H1 (cell line): Measurements from ENCODE around the gene CHST12. TPM values are rescaled to one million over a fixed set of nuclear protein-coding genes. Genes with fewer than 3 reads are reported as not detected.

ENCODE experiments used
- CTCF ChIA-PET: fragments of 300-600 bp; sonication (Branson Sonifier 250); formaldehyde crosslinking; loops from one replicate; lab custom pipeline; 2021; ENCODE audit not compliant: partially characterized antibody; lab: Charles Lee
- POLR2A ChIA-PET: fragments of 300-600 bp; sonication (Branson Sonifier 250); formaldehyde crosslinking; loops from one replicate; lab custom pipeline; 2021; ENCODE audit warnings: inconsistent platforms; ENCODE audit not compliant: partially characterized antibody; lab: Charles Lee
- DNase-seq, 2 experiments: peaks; one replicate each; pipeline versions ENCODE4 v3.0.0 to v3.0.0-alpha.2; 2010 to 2022; ENCODE audit warnings: low spot score in 2 of 2, low read depth in 1 of 2, mixed read lengths in 1 of 2
- FAIRE-seq: peaks from 2 replicates; lab custom pipeline; 2011; peaks lifted over from hg19 to GRCh38; lab: Jason Lieb, UNC
- H2AFZ ChIP-seq: 2 replicates; pipeline ENCODE4 v1.8.1; 2012; ENCODE audit warnings: low read length, inconsistent platforms
- H2AK5ac ChIP-seq: 2 replicates; pipeline ENCODE4 v1.6.1; 2013; ENCODE audit warnings: low read depth, low read length
- H2BK120ac ChIP-seq: replicated peaks from 2 replicates; pipeline ENCODE3; 2013; ENCODE audit warnings: low read depth, low read length, inconsistent platforms
- H2BK12ac ChIP-seq: 2 replicates; pipeline ENCODE4 v1.6.1; 2013; ENCODE audit warnings: low read depth, low read length
- H2BK15ac ChIP-seq: 2 replicates; pipeline ENCODE4 v1.6.1; 2013; ENCODE audit warnings: low read length
- H2BK20ac ChIP-seq: 2 replicates; pipeline ENCODE4 v1.6.1; 2013; ENCODE audit warnings: low read length
- H2BK5ac ChIP-seq: 2 replicates; pipeline ENCODE4 v1.6.1; 2013; ENCODE audit warnings: low read depth, low read length
- H3K14ac ChIP-seq: 2 replicates; pipeline ENCODE4 v1.6.1; 2013; ENCODE audit warnings: inconsistent platforms; ENCODE audit not compliant: insufficient read length
- H3K18ac ChIP-seq: 2 replicates; pipeline ENCODE4 v1.6.1; 2013; ENCODE audit warnings: low read length; ENCODE audit errors: extremely low read depth
- H3K23ac ChIP-seq: 2 replicates; pipeline ENCODE4 v1.6.1; 2013; ENCODE audit warnings: inconsistent platforms; ENCODE audit not compliant: insufficient read length
- H3K23me2 ChIP-seq: 2 replicates; pipeline ENCODE4 v1.6.1; 2013; ENCODE audit warnings: low read depth, low read length
- H3K27ac ChIP-seq: 2 replicates; pipeline ENCODE4 v1.6.1; 2011; ENCODE audit warnings: low read depth, low read length, inconsistent platforms
- H3K27me3 ChIP-seq, 4 experiments: replicated peaks in 1 of 4; 1 replicate in 1 of 4; 2 replicates in 3 of 4; pipeline versions ENCODE4 v1.6.1 to v1.8.1; 2011 to 2013; ENCODE audit warnings: low read length in 3 of 4, mild to moderate bottlenecking in 3 of 4, inconsistent platforms in 2 of 4, mixed read lengths in 2 of 4, moderate library complexity in 1 of 4; ENCODE audit not compliant: control insufficient read depth in 3 of 4, insufficient read depth in 3 of 4; ENCODE audit errors: extremely low read depth in 1 of 4
- H3K36me3 ChIP-seq, 4 experiments: 2 replicates each; pipeline versions ENCODE4 v1.6.1 to v1.8.1; 2011 to 2013; ENCODE audit warnings: mild to moderate bottlenecking in 4 of 4, low read length in 3 of 4, moderate library complexity in 2 of 4, control low read depth in 1 of 4, inconsistent platforms in 1 of 4; ENCODE audit not compliant: insufficient read depth in 4 of 4, control insufficient read depth in 2 of 4
- H3K4ac ChIP-seq: replicated peaks from 2 replicates; pipeline ENCODE3; 2013; ENCODE audit warnings: low read length, low read depth, mixed read lengths, inconsistent platforms; ENCODE audit not compliant: insufficient read length
- H3K4me1 ChIP-seq, 4 experiments: replicated peaks in 1 of 4; 1 replicate in 1 of 4; 2 replicates in 3 of 4; pipeline versions ENCODE4 v1.6.1 to v1.8.1; 2011 to 2013; ENCODE audit warnings: low read length in 3 of 4, inconsistent platforms in 2 of 4, mixed read lengths in 1 of 4; ENCODE audit not compliant: insufficient read depth in 4 of 4, control insufficient read depth in 3 of 4
- H3K4me2 ChIP-seq, 2 experiments: 2 replicates each; pipeline versions ENCODE4 v1.6.1 to v1.8.1; 2011 to 2013; ENCODE audit warnings: low read depth in 2 of 2, low read length in 2 of 2, control low read depth in 1 of 2, inconsistent platforms in 1 of 2, mild to moderate bottlenecking in 1 of 2; ENCODE audit not compliant: insufficient read depth in 1 of 2
- H3K4me3 ChIP-seq, 4 experiments: fragments of 200-600, 300-600 bp in 1 of 4; sonication (generic), shearing (Covaris generic), sonication (Bioruptor Twin) in 1 of 4; 2 replicates each; pipeline versions ENCODE4 v1.5.1 to v1.8.1; 2011 to 2016; ENCODE audit warnings: low read length in 4 of 4, low read depth in 3 of 4, control low read depth in 2 of 4, inconsistent platforms in 2 of 4, mild to moderate bottlenecking in 2 of 4, mixed read lengths in 1 of 4, moderate library complexity in 1 of 4; ENCODE audit not compliant: insufficient read depth in 2 of 4; ENCODE audit errors: extremely low read depth in 1 of 4
- H3K56ac ChIP-seq: replicated peaks from 2 replicates; pipeline ENCODE3; 2013; ENCODE audit warnings: low read depth, mild to moderate bottlenecking, mixed read lengths, low read length, inconsistent platforms; ENCODE audit not compliant: insufficient read length
- H3K79me1 ChIP-seq: 2 replicates; pipeline ENCODE4 v1.6.1; 2013; ENCODE audit warnings: low read depth, low read length, control low read depth
- H3K79me2 ChIP-seq, 2 experiments: 2 replicates each; pipeline versions ENCODE4 v1.6.1 to v1.8.1; 2012 to 2013; ENCODE audit warnings: low read length in 2 of 2, mild to moderate bottlenecking in 2 of 2, inconsistent platforms in 1 of 2; ENCODE audit not compliant: insufficient read depth in 2 of 2, control insufficient read depth in 1 of 2
- H3K9ac ChIP-seq, 4 experiments: replicated peaks in 1 of 4; 1 replicate in 1 of 4; 2 replicates in 3 of 4; pipeline versions ENCODE4 v1.6.1 to v1.8.1; 2011 to 2013; ENCODE audit warnings: low read depth in 3 of 4, low read length in 3 of 4, control low read depth in 2 of 4, mild to moderate bottlenecking in 2 of 4, moderate library complexity in 2 of 4, inconsistent platforms in 1 of 4; ENCODE audit errors: extremely low read depth in 1 of 4
- H3K9me3 ChIP-seq, 2 experiments: 2 replicates each; pipeline versions ENCODE4 v1.6.1 to v1.8.1; 2012 to 2013; ENCODE audit warnings: mild to moderate bottlenecking in 2 of 2, moderate library complexity in 2 of 2, control low read depth in 1 of 2, inconsistent platforms in 1 of 2, low read depth in 1 of 2, low read length in 1 of 2, mixed read lengths in 1 of 2; ENCODE audit not compliant: insufficient read depth in 2 of 2
- H4K20me1 ChIP-seq, 2 experiments: replicated peaks in 1 of 2; 2 replicates each; pipeline versions ENCODE3 to v1.8.1; 2011 to 2013; ENCODE audit warnings: inconsistent platforms in 2 of 2, low read length in 2 of 2, mild to moderate bottlenecking in 1 of 2; ENCODE audit not compliant: insufficient read depth in 2 of 2, control insufficient read depth in 1 of 2
- H4K5ac ChIP-seq: 2 replicates; pipeline ENCODE4 v1.6.1; 2013; ENCODE audit warnings: low read length, low read depth, mixed read lengths, inconsistent platforms; ENCODE audit not compliant: insufficient read length
- H4K8ac ChIP-seq: 2 replicates; pipeline ENCODE4 v1.8.0; 2013; ENCODE audit warnings: mild to moderate bottlenecking, moderate library complexity, low read length, inconsistent platforms; ENCODE audit not compliant: insufficient read depth; ENCODE audit errors: extremely low read depth
- H4K91ac ChIP-seq: replicated peaks from 2 replicates; pipeline ENCODE3; 2013; ENCODE audit warnings: low read length, mixed read lengths, inconsistent platforms; ENCODE audit not compliant: insufficient read length
- CTBP2 ChIP-seq: IDR thresholded peaks from 2 replicates; pipeline ENCODE4 v1.7.0; 2011; ENCODE audit warnings: borderline replicate concordance, mild to moderate bottlenecking, moderate library complexity, mixed read lengths, low read length; ENCODE audit not compliant: insufficient read depth, insufficient read length
- GTF2F1 ChIP-seq: IDR thresholded peaks from 2 replicates; pipeline ENCODE4 v1.6.1; 2012; ENCODE audit warnings: low read depth, low read length, improper control_type of control experiment, borderline replicate concordance
- SIRT6 ChIP-seq: IDR thresholded peaks from one replicate; pipeline ENCODE4 v1.7.1; 2012; ENCODE audit warnings: low read length, inconsistent platforms
- SP1 ChIP-seq: IDR thresholded peaks from 2 replicates; pipeline ENCODE4 v1.6.1; 2011; ENCODE audit warnings: low read depth, low read length
- WGBS, 2 experiments: shearing (Covaris generic) in 1 of 2; methylation state at CpG; one replicate each; pipeline versions ENCODE4 v1.1.6 to v1.1.7; 2013 to 2015; ENCODE audit warnings: low lambda C conversion rate in 2 of 2, mixed read lengths in 2 of 2, inconsistent platforms in 1 of 2, low coverage in 1 of 2, missing lambda C conversion rate in 1 of 2; ENCODE audit not compliant: insufficient replicate concordance in 2 of 2, insufficient coverage in 1 of 2, insufficient read length in 1 of 2; ENCODE audit errors: extremely low coverage in 1 of 2, missing lambda C conversion rate in 1 of 2; 5-methylcytosine and 5-hydroxymethylcytosine counted together
- polyA plus RNA-seq, 7 experiments: library from polyadenylated mRNA; depleted of rRNA in 3 of 7; stranded (reverse) in 5 of 7; unstranded in 2 of 7; fragments of >200 nt in 5 of 7; fragments of 200-250 nt in 2 of 7; gene quantifications; 1 replicate in 5 of 7; 2 replicates in 1 of 7; 4 replicates in 1 of 7; pipeline versions ENCODE4 v1.2.1 to v1.2.3, GENCODE V29; 2011 to 2013; ENCODE audit warnings: missing spikeins in 2 of 7, mixed read lengths in 2 of 7
- total RNA-seq: library from RNA; stranded (reverse); fragmentation: NEBNext Ultra II Directional; extraction: Animal tissue kit (Norgen Biotek cat#: 25700); gene quantifications from 2 replicates; pipeline ENCODE4 v1.2.1, GENCODE V29; 2021

Gene CHST12
- total and polyA plus RNA-seq, 2 of the 8 experiments (the other 6 are each of a cell fraction or from before 2014, with no cell fraction given) = 13.4 to 24.1 TPM

GRCh38 chr7:2358968-2359527, 44.4 kb upstream of the CHST12 start:
- peaks cover 54 to 76% of the 10 kb centered on the region in 2 experiments for H3K79me2 ChIP-seq
- no peak overlapping the region for H2AFZ ChIP-seq
- POLR2A ChIA-PET = interaction anchor here (1.2 to 7.6 kb wide), 6 partner anchors 10 to 76 kb away, joined by 3 to 38 read pairs (median 8); no protein-coding TSS in a partner anchor
- TF ChIP-seq GTF2F1 (no peak), SP1 (no peak), CTBP2 (no peak), SIRT6 (no peak)

More at GRCh38 chr7:2358968-2359527, 44.4 kb upstream of the CHST12 start:
- H3K4me2 ChIP-seq = no peak overlapping the region
- H2BK120ac ChIP-seq = no peak overlapping the region
- CTCF ChIA-PET = interaction anchor here (0.9 to 1.8 kb wide), 2 partner anchors 11 to 137 kb away, joined by 3 read pairs; no protein-coding TSS in a partner anchor
- no peak overlapping the region for H3K4ac ChIP-seq
- no peak overlapping the region for H2BK15ac ChIP-seq
- H3K23ac ChIP-seq = no peak overlapping the region
- H3K36me3 ChIP-seq = peaks cover 24 to 46% (median 32%) of the 10 kb centered on the region in 4 experiments
- H2BK5ac ChIP-seq = no peak overlapping the region
- DNase-seq = no peak
- peaks cover 3% of the 10 kb centered on the region for H3K23me2 ChIP-seq
- H2AK5ac ChIP-seq = no peak overlapping the region
- no peaks in the 10 kb centered on the region for H3K9me3 ChIP-seq
- no peak overlapping the region for H3K56ac ChIP-seq
- no peak overlapping the region for H2BK20ac ChIP-seq
- H3K27ac ChIP-seq = no peak overlapping the region
- H3K4me1 ChIP-seq = no peaks in the 10 kb centered on the region; a peak in 4 of 7 replicates
- no peak overlapping the region for H4K91ac ChIP-seq
- H4K8ac ChIP-seq = no peak overlapping the region
- no peak overlapping the region for H3K14ac ChIP-seq
- H3K79me1 ChIP-seq = peaks cover 6% of the 10 kb centered on the region; the same call in 1 of the 2 replicates
- WGBS, 2 experiments = 92% methylated on average over 8 of the region's 8 CpGs; no CpG with 5 or more reads in 1 of the 2 experiments
- H3K18ac ChIP-seq = no peak overlapping the region
- no peak overlapping the region for H2BK12ac ChIP-seq
- FAIRE-seq = no peak
- peaks cover 25 to 36% of the 10 kb centered on the region in 2 experiments for H4K20me1 ChIP-seq
- no peak overlapping the region for H3K9ac ChIP-seq
- H3K4me3 ChIP-seq = no peak overlapping the region
- H3K27me3 ChIP-seq = no peaks in the 10 kb centered on the region
- no peak overlapping the region for H4K5ac ChIP-seq
